Measurements from ENCODE around the gene ULBP1. TPM values are rescaled to one million over a fixed set of nuclear protein-coding genes. Genes with fewer than 3 reads are reported as not detected.

ULBP1 gene
- total and polyA plus RNA-seq, 11 donors = 0.10 to 0.52 (median 0.25) TPM

- H3K36me3 ChIP-seq = no peaks in the 10 kb centered on the region
- no peak overlapping the region for H3K4me3 ChIP-seq
- no peak overlapping the region for H3K27ac ChIP-seq
- H3K27me3 ChIP-seq = peaks cover 8 to 76% (median 29%) of the 10 kb centered on the region in 9 donors
- no peak for TF ChIP-seq POLR2A (IDR thresholded peaks at IDR 0.05)
- TF ChIP-seq CTCF (IDR thresholded peaks at IDR 0.05) = no peak
- no peak for ATAC-seq
- no peaks in the 10 kb centered on the region for H3K4me1 ChIP-seq
- H3K9me3 ChIP-seq = no peaks in the 10 kb centered on the region
- no peak for DNase-seq
- intact Hi-C loops (cut with DNase I) = no loop called here
Observed at GRCh38 chr6:149978610-149979009, 14.9 kb downstream of the ULBP1 start.

GRCh38 chr6:149979293-149979692, 15.6 kb downstream of the ULBP1 start:
- TF ChIP-seq CTCF (IDR thresholded peaks at IDR 0.05) = no peak
- TF ChIP-seq POLR2A (IDR thresholded peaks at IDR 0.05) = no peak
- Histone ChIP-seq H3K4me3 (no peak overlapping the region), H3K4me1 (no peaks in the 10 kb centered on the region), H3K36me3 (no peaks in the 10 kb centered on the region), H3K27me3 (peaks cover 1 to 69% (median 25%) of the 10 kb centered on the region in 9 donors), H3K9me3 (no peaks in the 10 kb centered on the region), H3K27ac (no peak overlapping the region)
- no peak for ATAC-seq
- intact Hi-C loops (cut with DNase I) = no loop called here
- no peak for DNase-seq
- 67 to 87% (median 82%) methylated on average over 6 of the region's 6 CpGs for WGBS, 4 donors

DNA sequence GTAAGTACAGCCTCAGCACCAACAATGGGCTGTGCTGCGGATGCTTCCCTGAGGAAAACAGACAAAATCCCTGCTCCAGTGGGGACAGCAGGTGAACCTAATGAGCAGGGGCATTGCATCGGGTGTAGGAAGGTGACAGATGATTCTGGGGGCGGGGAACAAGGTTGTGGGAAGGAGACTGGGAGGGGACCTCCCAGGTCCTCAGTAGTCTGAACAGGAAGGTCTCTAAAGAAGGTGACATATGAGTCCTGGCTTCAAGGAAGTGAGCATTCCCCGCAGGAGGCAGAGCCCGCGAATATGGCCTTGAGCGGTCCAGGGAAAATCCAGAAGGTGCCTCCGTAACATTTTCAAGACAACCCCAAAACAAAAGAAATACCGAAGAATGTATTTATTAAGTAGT, 19.4 kb downstream of the ULBP1 start:
- Histone ChIP-seq H3K4me1 (no peaks in the 10 kb centered on the region), H3K27ac (no peak overlapping the region), H3K36me3 (no peaks in the 10 kb centered on the region), H3K9me3 (peaks cover 0 to 11% (median 4%) of the 10 kb centered on the region in 12 donors), H3K27me3 (peaks cover 17 to 89% (median 58%) of the 10 kb centered on the region in 9 donors), H3K4me3 (no peak overlapping the region)
- WGBS, 4 donors = 16 to 30% (median 25%) methylated on average over 9 of the region's 9 CpGs
- intact Hi-C loops (cut with DNase I) = no loop called here
- DNase-seq (no peak), ATAC-seq (no peak)
- TF ChIP-seq POLR2A (IDR thresholded peaks at IDR 0.05) (no peak), CTCF (IDR thresholded peaks at IDR 0.05) (no peak)

GRCh38 chr6:149984773-149985172, 21.0 kb downstream of the ULBP1 start:
- no peaks in the 10 kb centered on the region for H3K36me3 ChIP-seq
- H3K4me3 ChIP-seq = no peak overlapping the region
- intact Hi-C loops (cut with DNase I) = no loop called here
- ATAC-seq (no peak), DNase-seq (no peak)
- peaks cover 0 to 15% (median 5%) of the 10 kb centered on the region in 12 donors for H3K9me3 ChIP-seq
- TF ChIP-seq CTCF (IDR thresholded peaks at IDR 0.05) (no peak), POLR2A (IDR thresholded peaks at IDR 0.05) (no peak)
- peaks cover 0 to 1% (median 0%) of the 10 kb centered on the region in 12 donors for H3K4me1 ChIP-seq
- no peak overlapping the region for H3K27ac ChIP-seq
- H3K27me3 ChIP-seq = peaks cover 30 to 90% (median 74%) of the 10 kb centered on the region in 9 donors
- 36 to 72% (median 72%) methylated on average over 5 of the region's 5 CpGs for WGBS, 4 donors
